PFSK-1 (cell line): ENCODE measurements around the gene DNM3.

ENCODE experiments used
- FOXP2 ChIP-seq: optimal IDR thresholded peaks from 2 replicates; pipeline ENCODE3; 2011; ENCODE audit warnings: borderline replicate concordance, control low read depth, inconsistent platforms; ENCODE audit not compliant: insufficient read depth; ENCODE audit errors: extremely low read length, extremely low read depth
- POLR2AphosphoS5 ChIP-seq: IDR thresholded peaks from 2 replicates; pipeline ENCODE4 v1.6.1; 2012; ENCODE audit warnings: low read depth, mild to moderate bottlenecking, control low read depth, low read length, moderate library complexity
- SIN3A ChIP-seq: IDR thresholded peaks from 2 replicates; pipeline ENCODE4 v1.6.1; 2012; ENCODE audit warnings: mild to moderate bottlenecking, low read length, moderate library complexity, borderline replicate concordance; ENCODE audit not compliant: insufficient read depth
- TAF1 ChIP-seq: IDR thresholded peaks from 2 replicates; pipeline ENCODE4 v1.6.1; 2012; ENCODE audit warnings: low read length, control low read depth, borderline replicate concordance; ENCODE audit not compliant: insufficient read depth
- TF ChIP-seq, protein P1 (sequence below), 2 experiments: IDR thresholded peaks; 2 replicates each; pipeline versions ENCODE4 v1.6.1 to v1.8.0; 2011 to 2012; ENCODE audit warnings: low read depth in 2 of 2, low read length in 2 of 2, control low read depth in 1 of 2, inconsistent platforms in 1 of 2, mild to moderate bottlenecking in 1 of 2, moderate library complexity in 1 of 2; ENCODE audit not compliant: insufficient read depth in 1 of 2

Gene DNM3

DNA sequence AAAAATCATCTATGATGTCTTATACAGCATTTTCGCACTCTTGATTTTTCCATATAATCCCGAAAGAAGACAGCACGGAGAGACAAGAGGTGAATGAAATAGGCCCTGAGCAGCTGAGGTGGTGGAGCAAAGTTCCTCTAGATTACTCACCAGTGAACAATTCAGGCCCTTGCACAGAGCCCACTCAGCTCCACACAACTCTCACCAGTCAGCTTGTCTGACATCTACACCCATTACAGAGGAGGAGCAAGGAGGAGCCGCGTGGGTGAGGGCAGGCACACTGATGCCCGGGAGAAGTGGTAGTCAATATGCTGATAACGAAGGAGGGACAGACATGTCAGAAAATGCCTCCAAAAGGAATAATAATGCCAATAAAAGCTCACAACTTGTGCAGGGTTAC, 59.9 kb downstream of the DNM3 start:
- TF ChIP-seq FOXP2, result no peak
- TF ChIP-seq, protein P1, sequence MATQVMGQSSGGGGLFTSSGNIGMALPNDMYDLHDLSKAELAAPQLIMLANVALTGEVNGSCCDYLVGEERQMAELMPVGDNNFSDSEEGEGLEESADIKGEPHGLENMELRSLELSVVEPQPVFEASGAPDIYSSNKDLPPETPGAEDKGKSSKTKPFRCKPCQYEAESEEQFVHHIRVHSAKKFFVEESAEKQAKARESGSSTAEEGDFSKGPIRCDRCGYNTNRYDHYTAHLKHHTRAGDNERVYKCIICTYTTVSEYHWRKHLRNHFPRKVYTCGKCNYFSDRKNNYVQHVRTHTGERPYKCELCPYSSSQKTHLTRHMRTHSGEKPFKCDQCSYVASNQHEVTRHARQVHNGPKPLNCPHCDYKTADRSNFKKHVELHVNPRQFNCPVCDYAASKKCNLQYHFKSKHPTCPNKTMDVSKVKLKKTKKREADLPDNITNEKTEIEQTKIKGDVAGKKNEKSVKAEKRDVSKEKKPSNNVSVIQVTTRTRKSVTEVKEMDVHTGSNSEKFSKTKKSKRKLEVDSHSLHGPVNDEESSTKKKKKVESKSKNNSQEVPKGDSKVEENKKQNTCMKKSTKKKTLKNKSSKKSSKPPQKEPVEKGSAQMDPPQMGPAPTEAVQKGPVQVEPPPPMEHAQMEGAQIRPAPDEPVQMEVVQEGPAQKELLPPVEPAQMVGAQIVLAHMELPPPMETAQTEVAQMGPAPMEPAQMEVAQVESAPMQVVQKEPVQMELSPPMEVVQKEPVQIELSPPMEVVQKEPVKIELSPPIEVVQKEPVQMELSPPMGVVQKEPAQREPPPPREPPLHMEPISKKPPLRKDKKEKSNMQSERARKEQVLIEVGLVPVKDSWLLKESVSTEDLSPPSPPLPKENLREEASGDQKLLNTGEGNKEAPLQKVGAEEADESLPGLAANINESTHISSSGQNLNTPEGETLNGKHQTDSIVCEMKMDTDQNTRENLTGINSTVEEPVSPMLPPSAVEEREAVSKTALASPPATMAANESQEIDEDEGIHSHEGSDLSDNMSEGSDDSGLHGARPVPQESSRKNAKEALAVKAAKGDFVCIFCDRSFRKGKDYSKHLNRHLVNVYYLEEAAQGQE (IDR thresholded peaks at IDR 0.05; ENCODE audit: insufficient read depth in 1 of 2, low read depth in 2 of 2, low read length in 2 of 2), result no peak

DNA sequence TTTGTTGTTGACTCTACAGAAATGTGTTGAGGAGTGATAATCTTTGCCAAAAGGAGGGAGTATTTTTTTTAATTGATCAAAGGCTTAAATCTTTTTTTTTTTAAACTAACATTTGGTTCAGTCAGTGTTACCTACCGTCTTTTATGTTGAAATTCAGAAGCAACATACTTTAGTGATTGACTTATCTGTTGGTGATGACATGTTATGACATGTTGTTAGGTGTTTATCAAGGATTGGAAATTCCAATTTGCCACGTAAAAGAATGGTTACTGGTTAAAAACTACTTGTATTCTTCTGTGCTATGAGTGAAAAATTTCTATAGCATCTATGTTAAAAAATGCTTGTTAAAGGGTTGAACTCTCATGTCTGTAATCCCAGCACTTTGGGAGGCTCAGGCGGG, 61.2 kb downstream of the DNM3 start:
- no peak for TF ChIP-seq FOXP2
- TF ChIP-seq, protein P1 (IDR thresholded peaks at IDR 0.05; ENCODE audit: insufficient read depth in 1 of 2, low read depth in 2 of 2, low read length in 2 of 2), result no peak
- no peak for TF ChIP-seq SIN3A
- no peak for TF ChIP-seq TAF1
- TF ChIP-seq POLR2AphosphoS5, result no peak

DNA sequence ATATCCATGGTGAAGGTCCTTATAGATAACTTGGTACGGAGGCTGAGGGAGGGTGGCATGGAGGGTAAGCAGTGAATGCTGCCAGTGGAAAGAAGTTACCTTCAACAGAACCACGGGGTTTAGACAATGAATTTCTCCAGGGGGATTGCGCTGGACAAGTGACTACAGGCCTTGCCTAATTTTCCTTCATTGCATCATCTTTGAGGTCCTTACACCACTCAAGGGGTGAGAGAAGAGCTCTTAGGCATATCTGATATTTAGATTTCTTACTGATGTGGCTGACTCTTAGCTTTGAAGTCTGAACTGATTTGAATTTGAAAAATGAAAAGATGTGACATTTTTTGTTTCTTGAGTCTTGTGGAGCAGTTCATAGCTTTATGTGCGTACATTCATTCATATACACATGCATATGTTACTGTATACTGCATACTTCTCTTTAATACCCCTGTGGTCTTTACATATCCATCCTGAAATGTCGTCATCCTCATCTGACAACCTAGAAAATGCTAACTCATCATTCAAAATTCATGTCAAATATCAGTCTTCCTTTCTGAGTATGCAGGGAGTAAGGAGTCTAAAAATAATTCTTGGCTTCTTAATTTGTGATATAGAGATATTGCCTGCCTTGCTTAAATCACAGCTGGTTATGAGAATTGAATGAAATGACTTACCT, 63.6 kb downstream of the DNM3 start:
- TF ChIP-seq SIN3A, result no peak

DNA sequence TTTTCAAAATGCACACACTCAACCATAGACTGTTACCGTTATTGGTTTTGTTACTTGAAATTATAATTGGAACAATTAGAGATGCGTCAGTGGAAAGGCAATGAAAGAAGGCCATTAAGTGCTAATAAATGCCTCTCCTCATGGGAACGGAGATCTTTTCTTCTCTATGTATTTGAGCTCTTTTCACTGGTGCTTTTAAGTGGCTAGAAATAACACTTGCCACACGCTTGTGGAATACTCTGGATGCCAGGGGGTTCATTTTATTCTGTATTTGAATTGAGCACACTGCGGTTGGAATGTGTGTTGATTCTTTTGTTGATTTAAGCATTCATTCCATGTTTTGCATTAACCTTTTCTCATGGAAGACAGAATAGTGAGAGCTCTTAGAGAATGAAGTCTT, 68.4 kb downstream of the DNM3 start:
- TF ChIP-seq FOXP2 (no peak), SIN3A (no peak), TAF1 (no peak), POLR2AphosphoS5 (no peak)
- TF ChIP-seq, protein P1 (IDR thresholded peaks at IDR 0.05; ENCODE audit: insufficient read depth in 1 of 2, low read depth in 2 of 2, low read length in 2 of 2), result no peak

DNA sequence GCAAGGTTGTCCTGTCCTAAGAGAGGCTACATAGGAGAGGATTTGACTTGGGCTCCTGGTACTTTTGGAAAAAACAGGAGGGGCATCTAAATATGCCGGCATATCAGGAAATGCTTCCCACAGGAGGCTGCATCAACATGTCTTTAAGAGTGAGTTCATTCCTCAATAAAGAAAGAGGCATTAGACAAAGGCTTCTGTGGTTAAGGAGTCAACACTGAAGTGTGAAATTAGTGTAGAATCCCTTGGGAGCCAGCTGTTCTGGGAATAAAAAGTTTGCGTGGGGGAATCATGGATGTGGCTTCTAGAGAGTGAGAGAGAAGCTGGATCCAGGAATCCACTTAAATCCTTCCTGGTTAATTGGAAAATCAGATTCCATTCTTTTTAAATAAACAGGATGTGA, 69.5 kb downstream of the DNM3 start:
- TF ChIP-seq TAF1, result no peak
- TF ChIP-seq, protein P1 (IDR thresholded peaks at IDR 0.05; ENCODE audit: insufficient read depth in 1 of 2, low read depth in 2 of 2, low read length in 2 of 2), result no peak
- no peak for TF ChIP-seq SIN3A
- no peak for TF ChIP-seq FOXP2
- no peak for TF ChIP-seq POLR2AphosphoS5
